Stimulated activated CD4-positive, alpha-beta T cell treated with anti-CD3 and anti-CD28 coated beads, Interleukin-15, amount 100 ng/mL, for 1 hour (primary cell): Measurements from ENCODE around the gene SERPINA6.
"Not testable (repeated sequence)": the region's sequence is repeated elsewhere in the genome, so short reads cannot be mapped to it uniquely, and the experiment has no call there.

Experiments
- DNase-seq, 2 donors: peaks; one replicate each; pipeline ENCODE4 v3.0.0-alpha.2; 2020; ENCODE audit warnings: low read depth in 1 of 2, low spot score in 1 of 2

Gene SERPINA6

DNA sequence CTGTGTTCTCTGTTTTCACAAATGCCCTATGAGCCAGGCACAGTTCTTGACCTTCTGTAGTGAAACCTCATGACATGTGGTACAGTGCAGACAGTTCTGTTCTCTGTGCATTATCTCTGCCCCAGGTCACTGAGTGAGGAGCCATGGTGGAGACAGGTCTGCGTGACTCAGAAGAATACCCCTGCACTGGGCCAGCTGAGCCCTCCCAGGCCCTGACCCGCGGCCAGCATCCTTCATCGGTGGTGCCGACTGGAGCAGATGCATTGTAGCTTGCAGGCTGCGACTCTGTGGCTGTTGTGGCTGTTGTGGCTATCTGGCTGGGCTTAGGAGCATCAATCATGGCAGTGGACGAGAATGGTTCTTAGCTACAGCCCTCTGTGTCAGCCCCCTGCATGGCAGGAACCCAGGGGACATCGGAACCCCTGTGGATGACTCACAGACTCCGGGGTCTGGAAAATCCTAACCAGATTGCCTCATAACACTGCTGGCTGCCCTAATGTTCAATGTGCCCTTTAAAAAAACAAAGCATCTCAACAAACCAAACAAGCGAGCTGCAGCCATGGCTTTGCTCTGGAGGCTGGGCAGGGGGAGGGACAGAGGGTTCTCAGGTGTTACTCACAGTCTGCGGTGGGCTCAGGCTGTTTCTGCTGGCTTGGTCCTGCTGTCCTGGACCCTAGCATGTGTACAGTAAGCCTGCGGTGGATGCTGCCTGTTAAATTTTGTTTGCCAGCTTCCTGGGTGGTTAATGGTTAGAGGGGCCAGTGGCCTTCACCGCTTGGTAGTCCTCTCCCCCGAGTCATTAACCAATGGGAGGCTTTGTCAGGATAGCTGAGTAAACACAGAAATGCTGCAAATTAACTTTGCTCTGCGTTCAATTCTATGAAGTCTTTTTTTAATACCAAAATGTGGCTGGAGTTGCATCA is at the start of gene SERPINA6:
TSS of gene SERPINA6 (minus strand) at position 689 of the 923 bp plus-strand sequence. CDS start 8,688 bp downstream, outside the sequence.
- DNase-seq: no peak

- DNase-seq: no peak
Observed at GRCh38 chr14:94372021-94372605, 49.0 kb upstream of the SERPINA6 start.

DNA sequence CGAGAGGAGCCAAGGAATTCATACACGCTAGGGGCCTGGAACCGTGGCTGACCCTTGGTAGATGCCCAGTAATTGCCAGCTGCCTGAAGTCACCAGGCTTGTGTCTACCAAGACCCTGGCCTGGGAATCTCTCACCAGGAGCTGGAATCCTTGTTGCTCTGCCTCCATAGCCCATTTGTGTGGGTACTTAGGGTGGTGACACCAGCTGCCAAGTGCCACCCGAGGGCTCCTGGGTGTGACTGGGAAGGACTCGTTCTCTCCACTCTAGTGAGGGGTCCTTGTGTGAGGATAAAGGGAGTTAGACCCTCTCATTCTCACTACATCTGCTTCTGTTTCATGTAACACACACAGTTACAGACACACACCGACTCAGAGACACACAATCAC is 47.4 kb upstream of the SERPINA6 start:
- no peak for DNase-seq

- DNase-seq: not testable (repeated sequence)
Observed at GRCh38 chr14:94369766-94370523, 46.8 kb upstream of the SERPINA6 start.

GRCh38 chr14:94368956-94369355 is 45.8 kb upstream of the SERPINA6 start:
- no peak for DNase-seq

- no peak for DNase-seq
Observed at GRCh38 chr14:94368243-94368590, 45.1 kb upstream of the SERPINA6 start.

GRCh38 chr14:94367347-94368242 is 44.5 kb upstream of the SERPINA6 start:
- DNase-seq: no peak

DNA sequence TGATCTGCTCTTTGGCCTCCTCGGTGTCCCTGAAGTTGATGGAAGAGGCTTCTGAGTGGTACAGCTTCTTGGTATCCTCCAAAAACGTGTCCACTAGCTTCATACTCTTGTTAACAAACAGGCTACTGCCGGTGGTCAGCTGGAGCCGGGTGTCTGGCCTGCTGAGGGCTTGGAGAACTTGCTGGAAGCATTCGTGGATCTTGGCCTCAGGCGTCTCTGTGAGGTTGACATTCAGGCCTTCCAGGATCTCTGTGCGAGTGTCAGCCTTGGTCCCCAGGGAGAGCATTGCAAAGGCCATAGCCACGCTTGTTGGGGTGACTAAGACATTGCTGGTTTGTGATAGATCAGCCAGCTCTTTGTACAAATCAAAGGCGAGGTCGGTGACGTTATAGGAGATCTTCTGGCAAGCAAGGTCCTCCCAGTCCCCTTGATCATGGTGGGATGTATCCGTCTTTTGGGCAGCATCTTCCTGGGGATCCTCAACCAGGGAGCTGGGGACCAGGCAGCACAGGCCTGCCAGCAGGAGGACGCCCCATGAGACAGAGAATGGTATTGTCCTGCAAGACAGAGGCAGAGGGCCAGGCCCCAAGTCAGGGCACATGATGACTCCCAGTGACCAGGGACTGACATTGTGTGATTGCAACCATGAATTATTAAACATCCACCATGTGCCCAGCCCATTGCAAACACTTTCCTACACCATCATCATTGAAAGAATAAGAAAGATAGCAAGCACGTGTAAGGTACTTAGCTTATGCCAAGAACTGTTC is 43.2 kb upstream of the SERPINA6 start, which contains the start of gene SERPINA2:
TSS of gene SERPINA2 (minus strand) at position 553 of the 770 bp plus-strand sequence.
- DNase-seq: no peak

- DNase-seq: no peak
Observed at GRCh38 chr14:94365624-94366023, 42.5 kb upstream of the SERPINA6 start.

DNA sequence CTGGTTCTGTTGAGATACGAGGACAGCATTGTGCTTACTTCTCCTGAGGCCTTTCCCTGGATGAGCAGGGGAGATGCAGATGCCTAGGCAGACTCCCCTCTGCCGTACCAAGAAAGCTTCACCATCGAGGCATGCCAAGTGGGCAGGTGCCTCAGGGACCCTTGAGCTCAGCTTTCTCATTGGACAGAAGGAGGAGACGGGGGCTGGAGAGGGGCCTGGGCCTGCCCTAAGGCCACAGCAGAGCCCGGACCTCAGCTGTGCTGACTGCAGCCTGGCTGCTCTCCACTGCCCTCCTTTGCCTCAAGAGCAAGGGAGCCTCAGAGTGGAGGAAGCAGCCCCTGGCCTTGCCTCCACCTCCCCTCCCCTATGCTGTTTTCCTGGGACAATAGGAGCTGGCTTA is 41.8 kb upstream of the SERPINA6 start:
- DNase-seq: no peak

DNA sequence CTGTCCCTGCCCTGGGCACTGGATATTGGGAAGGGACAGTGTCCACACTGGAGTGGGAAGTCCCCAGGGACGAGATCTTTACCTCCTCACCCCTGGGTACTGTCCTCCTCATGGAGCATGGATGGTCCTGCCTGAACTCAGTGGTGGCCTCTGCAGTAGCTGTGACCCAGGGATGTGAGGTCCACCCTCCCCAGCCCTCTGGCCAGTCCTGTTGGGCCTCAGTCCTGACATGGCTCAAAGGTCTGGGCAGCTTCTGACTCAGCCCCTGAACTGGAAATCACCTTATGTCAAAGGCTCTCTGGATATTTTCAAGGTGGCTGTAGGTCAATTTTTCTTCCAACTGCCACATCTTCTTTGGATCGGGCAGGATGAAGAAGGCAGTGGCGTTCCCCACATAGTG is 40.9 kb upstream of the SERPINA6 start:
- DNase-seq: no peak

DNA sequence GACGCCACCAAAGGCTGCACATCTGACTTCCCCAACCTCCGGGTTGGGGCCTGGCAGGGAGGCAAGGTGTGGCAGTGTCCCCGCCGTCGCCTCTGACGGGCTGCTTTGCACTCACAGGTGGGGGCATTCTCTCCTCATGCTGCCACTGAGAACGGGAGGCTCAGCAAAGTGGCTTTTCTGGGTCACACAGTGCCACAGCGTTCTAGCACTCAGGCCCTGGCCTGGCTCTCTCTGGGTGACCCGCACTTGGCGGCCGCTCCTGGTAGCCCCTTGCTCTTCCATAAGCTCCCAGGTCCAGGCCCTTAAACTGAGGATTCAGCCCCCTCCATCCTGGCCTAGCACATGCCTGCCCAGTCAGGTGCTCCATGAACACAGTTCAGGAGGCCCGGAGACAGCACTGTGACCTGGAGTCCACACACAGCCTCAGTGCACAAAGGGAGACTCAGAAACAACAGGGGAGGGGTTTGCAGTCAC is 40.1 kb upstream of the SERPINA6 start:
- DNase-seq: no peak

DNA sequence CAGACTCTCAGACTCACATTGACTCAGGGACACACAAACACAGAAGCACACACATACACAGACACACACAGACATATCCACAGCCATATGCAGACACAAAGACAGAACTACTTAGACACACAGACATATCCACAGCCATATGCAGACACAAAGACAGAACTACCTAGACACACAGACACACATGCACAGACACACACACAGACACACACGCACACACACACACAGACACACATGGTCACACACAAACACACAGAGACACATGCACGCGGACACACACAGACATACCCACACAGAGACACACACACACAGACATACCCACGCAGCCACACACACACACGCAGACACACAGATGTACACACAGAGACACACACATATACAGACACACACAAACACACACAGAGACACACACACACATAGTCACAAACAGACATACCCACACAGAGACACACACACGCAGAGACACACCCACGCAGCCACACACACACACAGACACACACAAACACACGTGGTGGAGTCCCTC is 39.5 kb upstream of the SERPINA6 start:
- no peak for DNase-seq

- DNase-seq: no peak
Observed at GRCh38 chr14:94361682-94362081, 38.5 kb upstream of the SERPINA6 start.

DNA sequence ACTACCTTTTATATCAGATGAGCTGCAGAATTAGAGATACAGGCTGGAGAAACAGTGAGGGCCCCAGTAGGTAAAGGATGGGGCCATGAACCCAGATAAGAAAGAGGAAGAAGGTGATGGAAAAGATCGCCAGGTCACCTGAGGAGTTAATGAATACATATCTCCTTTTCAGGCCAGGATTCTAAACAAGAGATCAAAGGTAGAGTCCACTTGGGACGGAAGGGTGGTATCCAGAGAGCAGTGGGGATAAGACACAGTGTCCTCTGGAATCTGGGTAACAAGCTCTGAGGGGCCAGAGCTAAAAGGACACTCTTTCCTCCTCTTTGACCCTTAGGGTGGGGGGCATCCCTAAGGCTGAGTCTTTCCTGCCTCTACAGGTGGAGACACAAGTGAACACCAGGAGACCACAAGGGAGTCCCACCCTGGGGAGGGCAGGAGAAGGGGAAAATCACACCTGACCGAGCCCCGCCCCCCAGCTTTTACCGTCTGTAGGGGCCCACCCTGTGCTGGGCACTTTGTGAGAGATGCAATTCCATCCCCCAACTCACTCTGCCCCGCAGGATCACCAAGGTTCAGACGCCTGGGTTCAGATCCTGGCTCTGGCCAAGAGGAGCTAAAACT is 37.9 kb upstream of the SERPINA6 start:
- DNase-seq: no peak

DNA sequence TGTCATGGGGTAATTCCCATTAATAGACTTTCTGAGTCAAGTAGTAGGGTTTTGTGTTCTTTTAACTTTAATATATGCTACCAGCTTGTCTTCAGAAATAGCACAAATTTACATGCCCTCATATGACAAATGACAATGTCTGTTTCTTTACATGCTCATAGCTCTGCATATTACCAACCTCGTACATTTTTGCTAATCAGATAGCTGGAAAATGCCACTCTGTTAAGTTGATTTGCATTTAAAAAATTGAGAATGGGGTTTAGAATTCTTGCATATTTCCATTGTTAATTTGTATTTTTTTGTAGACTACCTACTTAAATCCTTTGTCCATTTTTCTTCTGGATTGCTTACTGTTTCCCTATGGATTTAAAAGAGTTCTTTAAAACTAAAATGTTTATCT is 34.0 kb upstream of the SERPINA6 start:
- no peak for DNase-seq

- no peak for DNase-seq
Observed at GRCh38 chr14:94356379-94357056, 33.4 kb upstream of the SERPINA6 start.

DNA sequence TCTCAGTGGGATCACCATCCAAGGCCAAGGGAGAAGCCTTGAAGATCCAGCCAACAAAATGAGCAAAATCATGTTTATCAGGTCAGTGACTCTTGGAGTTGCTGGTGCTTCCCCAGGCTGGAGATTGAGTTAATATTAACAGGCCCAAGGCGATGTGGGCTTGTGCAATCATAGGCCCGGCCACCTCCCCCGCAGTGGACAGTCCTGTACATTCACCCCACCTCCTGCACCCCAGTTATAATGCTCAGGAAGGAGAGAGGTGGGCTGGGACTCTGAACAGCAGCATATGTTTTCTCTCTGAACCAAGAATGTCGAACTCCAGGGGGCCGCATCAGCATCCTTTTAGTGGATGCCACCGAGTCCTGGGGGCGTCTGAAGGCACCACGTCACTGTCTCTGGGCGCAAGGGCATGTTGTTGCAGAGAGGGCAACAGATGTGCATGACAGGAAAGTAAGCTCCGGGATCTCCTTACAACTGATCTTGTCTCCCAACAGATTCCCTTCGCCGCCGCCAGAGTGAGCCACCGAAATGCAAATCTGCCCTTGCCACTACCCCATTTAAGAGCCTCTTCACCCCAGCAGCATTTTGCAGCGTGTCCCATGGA is 32.2 kb upstream of the SERPINA6 start:
- no peak for DNase-seq
